Activated naive CD4-positive, alpha-beta T cell treated with anti-CD3 and anti-CD28 coated beads, Interleukin-2, amount 50 U/mL, for 72 hours (primary cell): ENCODE results near the gene RUBCN. TPM values are rescaled to one million over a fixed set of nuclear protein-coding genes. Genes with fewer than 3 reads are reported as not detected.
A peak's percentile ranks its signal among the peaks of the same experiment; 100 is the strongest.
"Not testable (repeated sequence)": the region's sequence is repeated elsewhere in the genome, so short reads cannot be mapped to it uniquely, and the experiment has no call there.

Experiments used
- ATAC-seq, 2 donors: fragments of 150-1000 bp; cut with Tn5 transposase; 2 replicates each; pipeline ENCODE4 v1.10.0; 2021; ENCODE audit warnings: mild to moderate bottlenecking in 2 of 2, moderate library complexity in 2 of 2
- DNase-seq, 2 donors: peaks; one replicate each; pipeline ENCODE4 v3.0.0; 2021 to 2022; ENCODE audit warnings: low spot score in 2 of 2
- H3K27ac Mint-ChIP-seq, 2 donors: one replicate each; pipeline ENCODE4 v1.8.0; 2022; ENCODE audit warnings: mild to moderate bottlenecking in 2 of 2, mixed read lengths in 2 of 2
- H3K36me3 Mint-ChIP-seq, 2 donors: one replicate each; pipeline ENCODE4 v1.8.0; 2022; ENCODE audit warnings: mixed read lengths in 2 of 2
- H3K9me3 Mint-ChIP-seq, 2 donors: one replicate each; pipeline ENCODE4 v1.8.0; 2022; ENCODE audit warnings: mixed read lengths in 2 of 2
- total RNA-seq, 2 donors: library from RNA; stranded (reverse); gene quantifications; one replicate each; pipeline ENCODE4 v1.2.3, GENCODE V29; 2022

The RUBCN gene
- total RNA-seq, 2 donors from 2014 or later, result 26.0 to 49.3 TPM

- not testable (repeated sequence) for H3K36me3 Mint-ChIP-seq, DNase-seq, H3K9me3 Mint-ChIP-seq
- peak overlapping the region in 1 of 2 donors; percentile 95 for H3K27ac Mint-ChIP-seq
- peak; percentile 28 for ATAC-seq
Observed at GRCh38 chr3:197626404-197627157, 110.1 kb downstream of the RUBCN start.

GRCh38 chr3:197621478-197621877 lies 115.2 kb downstream of the RUBCN start:
- H3K9me3 Mint-ChIP-seq, result not testable (repeated sequence)

More at GRCh38 chr3:197621478-197621877, 115.2 kb downstream of the RUBCN start:
- peak overlapping the region; percentile 34 to 79 for H3K27ac Mint-ChIP-seq
- DNase-seq, ATAC-seq: not testable (repeated sequence)
- peaks cover 21 to 34% of the 10 kb centered on the region in 2 donors for H3K36me3 Mint-ChIP-seq

Other genes with a start within 250 kb of the RUBCN start
- 100 to 1,000 TPM in 1 of 2 donors, 10 to 100 TPM in 1; 57.3 to 131 TPM for gene BDH1, start 180.9 kb downstream of the RUBCN start, total RNA-seq
- gene FYTTD1, start 13.0 kb upstream of the RUBCN start, total RNA-seq, result 10 to 100 TPM; 23.1 to 29.4 TPM
- gene LRCH3, start 54.4 kb upstream of the RUBCN start, total RNA-seq, result 10 to 100 TPM; 25.0 to 74.9 TPM
- gene RPL35A, start 213.3 kb upstream of the RUBCN start, total RNA-seq, result 1,000 to 10,000 TPM; 1,604 to 1,708 TPM
- gene LMLN, start 223.3 kb upstream of the RUBCN start, total RNA-seq, result 1 to 10 TPM; 2.4 to 8.4 TPM